Measurements from ENCODE around the gene RFX3. TPM values are rescaled to one million over a fixed set of nuclear protein-coding genes. Genes with fewer than 3 reads are reported as not detected.

The RFX3 gene
- total RNA-seq, 1 experiment from 2014 or later = 7.4 TPM

DNA sequence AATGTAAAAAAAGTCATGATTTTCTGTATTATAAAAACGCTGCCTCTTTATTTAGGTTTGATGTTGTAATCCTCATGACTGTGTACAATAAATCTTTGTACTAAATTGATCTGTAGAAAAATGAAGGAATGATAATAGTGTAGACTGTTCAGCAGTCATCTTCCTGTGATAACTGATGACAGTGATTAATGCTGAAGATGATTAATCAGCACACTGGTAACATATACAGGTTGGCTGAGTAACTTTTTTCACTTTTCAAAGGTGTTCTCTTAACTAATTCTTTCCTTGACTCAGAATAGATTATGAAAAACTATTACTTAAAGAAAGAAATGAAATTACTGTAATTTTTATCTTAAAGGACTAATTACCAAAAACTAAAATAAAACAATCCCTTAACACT, 122.5 kb downstream of the RFX3 start:
- ChIA-PET POLR2A (ENCODE audit: low non-redundant PET) (no interaction called here), CTCF (no interaction called here)
- BruUV-seq (replicated peaks) = no TSS peak
- no peaks in the 10 kb centered on the region for H3K27me3 ChIP-seq (replicated peaks; ENCODE audit: insufficient read depth, low read depth, low read length, poor library complexity)
- no peaks in the 10 kb centered on the region for H3K9me3 ChIP-seq (ENCODE audit: low read depth, low read length, poor library complexity, severe bottlenecking)
- peaks cover 5% of the 10 kb centered on the region for H3K4me1 ChIP-seq (ENCODE audit: insufficient read depth, low read length, poor library complexity, severe bottlenecking)
- no peak for DNase-seq (ENCODE audit: low spot score)
- intact Hi-C loops (cut with micrococcal nuclease; ENCODE audit: unreplicated experiment) = no loop called here
- no peak overlapping the region for H3K27ac ChIP-seq (ENCODE audit: low read depth, low read length, poor library complexity, severe bottlenecking)
- H3K4me3 ChIP-seq (ENCODE audit: low read depth, low read length, poor library complexity, severe bottlenecking) = no peak overlapping the region
- H3K36me3 ChIP-seq (ENCODE audit: insufficient read depth, low read length, poor library complexity, severe bottlenecking) = no peaks in the 10 kb centered on the region
- TF ChIP-seq CTCF (conservative IDR thresholded peaks at IDR 0.05; ENCODE audit: low read depth, low read length) (no peak), EZH2 (IDR thresholded peaks at IDR 0.05; ENCODE audit: borderline replicate concordance, low read depth, low read length, poor library complexity, severe bottlenecking) (no peak)

DNA sequence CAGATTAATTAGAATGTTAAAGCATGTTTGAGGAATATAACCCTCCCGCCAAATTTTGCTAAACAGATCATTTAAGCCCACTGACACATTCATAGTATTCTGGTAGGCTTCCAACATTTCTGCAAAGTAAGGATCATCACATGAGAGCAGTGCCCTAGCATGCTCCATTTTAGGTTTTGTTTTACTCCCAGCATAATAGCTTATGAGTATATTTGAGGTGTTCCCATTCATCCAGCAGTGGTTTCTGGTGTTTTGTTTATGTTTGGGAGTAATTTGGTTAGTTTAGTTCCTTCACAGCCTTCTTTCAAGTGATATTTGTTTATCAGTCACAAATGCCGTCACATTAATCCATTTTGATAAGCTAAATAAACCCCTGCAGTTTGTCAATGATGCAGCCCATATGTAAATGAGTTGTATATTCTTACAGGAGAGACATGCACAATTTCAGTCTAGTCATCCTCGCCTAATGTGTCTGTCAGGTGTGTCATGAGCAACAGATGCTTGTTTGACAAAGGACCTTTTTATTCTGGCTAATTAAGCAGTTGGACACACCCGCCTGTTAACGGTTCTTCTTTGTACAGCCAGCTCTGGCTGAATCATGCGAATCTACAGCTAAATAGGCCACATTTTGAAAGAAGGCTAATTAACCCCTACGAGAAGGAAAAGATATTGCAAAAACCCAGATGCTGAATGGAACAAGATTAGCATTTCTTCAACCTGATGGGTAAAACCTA, 124.4 kb downstream of the RFX3 start:
- peaks cover 5% of the 10 kb centered on the region for H3K4me1 ChIP-seq (ENCODE audit: insufficient read depth, low read length, poor library complexity, severe bottlenecking)
- no peak overlapping the region for H3K27ac ChIP-seq (ENCODE audit: low read depth, low read length, poor library complexity, severe bottlenecking)
- BruUV-seq (replicated peaks) = no TSS peak
- no peak overlapping the region for H3K4me3 ChIP-seq (ENCODE audit: low read depth, low read length, poor library complexity, severe bottlenecking)
- peak; percentile 22 for DNase-seq (ENCODE audit: low spot score)
- no peak for TF ChIP-seq CTCF (conservative IDR thresholded peaks at IDR 0.05; ENCODE audit: low read depth, low read length)
- no peak for TF ChIP-seq EZH2 (IDR thresholded peaks at IDR 0.05; ENCODE audit: borderline replicate concordance, low read depth, low read length, poor library complexity, severe bottlenecking)
- intact Hi-C loops (cut with micrococcal nuclease; ENCODE audit: unreplicated experiment) = no loop called here
- no peaks in the 10 kb centered on the region for H3K36me3 ChIP-seq (ENCODE audit: insufficient read depth, low read length, poor library complexity, severe bottlenecking)
- ChIA-PET CTCF (no interaction called here), POLR2A (ENCODE audit: low non-redundant PET) (no interaction called here)
- H3K9me3 ChIP-seq (ENCODE audit: low read depth, low read length, poor library complexity, severe bottlenecking) = no peaks in the 10 kb centered on the region
- H3K27me3 ChIP-seq (replicated peaks; ENCODE audit: insufficient read depth, low read depth, low read length, poor library complexity) = no peaks in the 10 kb centered on the region

DNA sequence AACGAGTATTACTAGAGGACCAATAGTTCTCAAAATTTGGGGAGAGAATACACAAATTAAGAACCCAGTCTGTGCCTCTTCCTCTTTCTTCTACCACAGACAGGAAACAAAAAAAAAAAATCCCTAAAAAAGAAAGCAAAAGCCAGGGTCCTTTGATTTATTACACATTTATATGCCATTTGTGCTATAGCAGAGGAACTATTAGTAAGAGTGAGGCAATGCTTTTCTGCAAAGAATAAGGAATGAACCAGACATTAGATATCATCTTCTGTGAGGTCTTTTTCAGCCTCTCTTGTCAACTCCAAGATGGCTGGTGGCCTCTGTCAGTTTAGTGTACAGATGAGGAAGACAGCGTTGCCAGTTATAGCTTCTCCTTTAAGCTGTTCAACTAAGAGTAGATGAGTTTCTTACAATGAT, 127.6 kb downstream of the RFX3 start:
- ChIA-PET CTCF (no interaction called here), POLR2A (ENCODE audit: low non-redundant PET) (no interaction called here)
- H3K27ac ChIP-seq (ENCODE audit: low read depth, low read length, poor library complexity, severe bottlenecking) = no peak overlapping the region
- H3K9me3 ChIP-seq (ENCODE audit: low read depth, low read length, poor library complexity, severe bottlenecking) = no peaks in the 10 kb centered on the region
- H3K4me1 ChIP-seq (ENCODE audit: insufficient read depth, low read length, poor library complexity, severe bottlenecking) = peaks cover 5% of the 10 kb centered on the region
- no TSS peak for BruUV-seq (replicated peaks)
- no peaks in the 10 kb centered on the region for H3K36me3 ChIP-seq (ENCODE audit: insufficient read depth, low read length, poor library complexity, severe bottlenecking)
- H3K4me3 ChIP-seq (ENCODE audit: low read depth, low read length, poor library complexity, severe bottlenecking) = no peak overlapping the region
- H3K27me3 ChIP-seq (replicated peaks; ENCODE audit: insufficient read depth, low read depth, low read length, poor library complexity) = no peaks in the 10 kb centered on the region
- TF ChIP-seq CTCF (conservative IDR thresholded peaks at IDR 0.05; ENCODE audit: low read depth, low read length) (no peak), EZH2 (IDR thresholded peaks at IDR 0.05; ENCODE audit: borderline replicate concordance, low read depth, low read length, poor library complexity, severe bottlenecking) (no peak)
- intact Hi-C loops (cut with micrococcal nuclease; ENCODE audit: unreplicated experiment) = no loop called here
- DNase-seq (ENCODE audit: low spot score) = peak; percentile 3
